HG03432 (cell line): ENCODE results near the gene ODAD2.

ENCODE experiments used
- ATAC-seq: cut with Tn5 transposase; IDR thresholded peaks from one replicate; pipeline ENCODE4 v1.9.1; 2021; ENCODE audit warnings: mild to moderate bottlenecking, moderate library complexity; ENCODE audit not compliant: unreplicated experiment

The ODAD2 gene

GRCh38 chr10:27774831-27775230 is 224.0 kb downstream of the ODAD2 start:
- no peak for ATAC-seq

GRCh38 chr10:27771231-27771630 is 227.6 kb downstream of the ODAD2 start:
- no peak for ATAC-seq

GRCh38 chr10:27770181-27770580 is 228.7 kb downstream of the ODAD2 start:
- no peak for ATAC-seq
